Type B pancreatic cell (in vitro differentiated cells): ENCODE data around the gene TXK. TPM values are rescaled to one million over a fixed set of nuclear protein-coding genes. Genes with fewer than 3 reads are reported as not detected.

Experiments
- DNase-seq: peaks from one replicate; pipeline ENCODE4 v3.0.0; 2021; ENCODE audit warnings: mixed read lengths; ENCODE audit not compliant: unreplicated experiment; ENCODE audit errors: extremely low spot score
- H3K27ac Mint-ChIP-seq: 2 replicates; pipeline ENCODE4 v1.8.0; 2021; ENCODE audit warnings: mild to moderate bottlenecking, mixed read lengths
- H3K27me3 Mint-ChIP-seq: 2 replicates; pipeline ENCODE4 v1.8.0; 2021; ENCODE audit warnings: mixed read lengths
- H3K36me3 Mint-ChIP-seq: 2 replicates; pipeline ENCODE4 v1.8.0; 2021; ENCODE audit warnings: mixed read lengths
- H3K4me1 Mint-ChIP-seq: one replicate; pipeline ENCODE4 v1.8.0; 2021; ENCODE audit warnings: mixed read lengths; ENCODE audit not compliant: unreplicated experiment
- H3K4me3 Mint-ChIP-seq: 2 replicates; pipeline ENCODE4 v1.8.0; 2021; ENCODE audit warnings: mild to moderate bottlenecking, mixed read lengths
- H3K9me3 Mint-ChIP-seq: 2 replicates; pipeline ENCODE4 v1.8.0; 2021; ENCODE audit warnings: mixed read lengths
- total RNA-seq: library from RNA; stranded (reverse); gene quantifications from 2 replicates; pipeline ENCODE4 v1.2.1, GENCODE V29; 2021; ENCODE audit warnings: low replicate concordance
- TF ChIP-seq, protein P1 (sequence below): fragments of 200-600 bp; sonication (generic); conservative IDR thresholded peaks from 2 replicates; pipeline ENCODE4 v1.5.0; 2021; ENCODE audit warnings: antibody characterized with exemption, mild to moderate bottlenecking

TXK gene
- total RNA-seq, 1 donor from 2014 or later, result 1.3 TPM

DNA sequence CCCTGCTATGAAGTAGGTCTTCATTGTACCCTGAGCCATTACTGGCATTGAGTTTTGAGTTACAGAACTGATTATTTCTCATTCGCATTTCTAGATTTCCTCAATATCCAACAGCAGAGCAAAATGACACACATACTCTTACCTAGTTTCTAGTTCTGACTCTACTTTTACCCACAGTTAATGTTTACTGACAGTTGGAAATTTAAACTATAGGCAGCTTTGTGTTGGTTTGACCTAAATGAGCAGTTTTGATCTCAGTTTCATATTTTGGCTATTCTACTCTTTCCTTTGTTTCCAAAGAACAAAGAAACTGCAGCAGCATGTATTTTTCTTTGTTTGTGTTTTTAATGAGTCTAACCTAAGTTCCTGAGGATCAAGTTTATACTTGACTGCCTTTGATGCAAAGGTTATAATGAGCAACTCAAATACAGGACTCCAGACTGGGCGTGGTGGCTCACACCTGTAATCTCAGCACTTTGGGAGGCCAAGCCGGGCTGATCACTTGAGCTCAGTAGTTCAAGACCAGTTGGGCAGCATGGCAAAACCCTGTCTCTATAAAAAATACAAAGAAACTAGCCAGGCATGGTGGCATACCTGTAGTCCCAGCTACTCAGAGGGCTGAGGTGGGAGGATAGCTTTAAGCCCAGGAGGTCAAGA, 30.4 kb downstream of the TXK start:
- no peak for DNase-seq
- Mint-ChIP-seq H3K27me3 (no peaks in the 10 kb centered on the region), H3K27ac (no peak overlapping the region), H3K36me3 (no peaks in the 10 kb centered on the region), H3K4me3 (no peak overlapping the region), H3K9me3 (no peaks in the 10 kb centered on the region), H3K4me1 (no peaks in the 10 kb centered on the region)
- TF ChIP-seq, protein P1, sequence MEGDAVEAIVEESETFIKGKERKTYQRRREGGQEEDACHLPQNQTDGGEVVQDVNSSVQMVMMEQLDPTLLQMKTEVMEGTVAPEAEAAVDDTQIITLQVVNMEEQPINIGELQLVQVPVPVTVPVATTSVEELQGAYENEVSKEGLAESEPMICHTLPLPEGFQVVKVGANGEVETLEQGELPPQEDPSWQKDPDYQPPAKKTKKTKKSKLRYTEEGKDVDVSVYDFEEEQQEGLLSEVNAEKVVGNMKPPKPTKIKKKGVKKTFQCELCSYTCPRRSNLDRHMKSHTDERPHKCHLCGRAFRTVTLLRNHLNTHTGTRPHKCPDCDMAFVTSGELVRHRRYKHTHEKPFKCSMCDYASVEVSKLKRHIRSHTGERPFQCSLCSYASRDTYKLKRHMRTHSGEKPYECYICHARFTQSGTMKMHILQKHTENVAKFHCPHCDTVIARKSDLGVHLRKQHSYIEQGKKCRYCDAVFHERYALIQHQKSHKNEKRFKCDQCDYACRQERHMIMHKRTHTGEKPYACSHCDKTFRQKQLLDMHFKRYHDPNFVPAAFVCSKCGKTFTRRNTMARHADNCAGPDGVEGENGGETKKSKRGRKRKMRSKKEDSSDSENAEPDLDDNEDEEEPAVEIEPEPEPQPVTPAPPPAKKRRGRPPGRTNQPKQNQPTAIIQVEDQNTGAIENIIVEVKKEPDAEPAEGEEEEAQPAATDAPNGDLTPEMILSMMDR, result no peak

DNA sequence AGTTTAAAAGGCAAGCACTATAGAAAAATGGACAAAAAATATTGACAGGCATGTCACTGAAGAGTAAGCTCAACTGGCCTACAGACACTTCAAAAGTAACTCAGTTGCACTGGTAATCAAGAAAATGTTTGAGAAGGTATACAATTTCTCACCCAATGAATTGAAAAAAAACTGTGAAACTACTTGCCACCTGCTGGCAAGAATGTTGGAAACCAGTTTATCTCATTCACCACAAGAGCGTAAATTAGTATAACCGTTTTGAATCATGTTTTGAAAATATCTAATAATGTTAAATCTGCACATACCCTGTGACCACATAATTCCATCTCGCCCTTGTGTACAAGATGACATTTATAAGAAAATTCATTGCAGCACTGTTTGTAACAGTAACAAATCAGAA, 31.7 kb downstream of the TXK start:
- H3K4me3 Mint-ChIP-seq, result no peak overlapping the region

DNA sequence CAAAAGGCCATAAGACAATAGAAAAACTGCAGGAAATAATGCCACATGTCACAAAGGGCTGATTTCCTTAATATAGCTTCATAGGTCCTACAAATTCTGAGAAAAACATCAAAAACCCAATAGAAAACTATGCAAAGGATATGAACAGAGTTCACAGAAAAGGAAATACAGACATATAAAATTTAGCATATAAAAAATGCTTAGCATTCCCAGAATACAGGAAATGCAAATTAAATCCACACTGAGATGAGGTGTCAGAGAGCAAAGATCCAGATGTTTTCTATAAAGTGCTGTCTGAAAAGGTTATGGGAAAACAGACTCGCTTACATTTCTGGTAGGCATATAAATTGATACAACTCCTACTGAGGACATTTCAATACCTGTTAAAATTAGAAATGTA, 33.8 kb downstream of the TXK start:
- Mint-ChIP-seq H3K27ac (no peak overlapping the region), H3K4me1 (no peaks in the 10 kb centered on the region), H3K4me3 (no peak overlapping the region), H3K9me3 (no peaks in the 10 kb centered on the region), H3K27me3 (peaks cover 4% of the 10 kb centered on the region), H3K36me3 (no peaks in the 10 kb centered on the region)
- no peak for DNase-seq
- TF ChIP-seq, protein P1, result no peak

More for the DNA sequence above, 31.7 kb downstream of the TXK start:
- Mint-ChIP-seq H3K27ac (no peak overlapping the region), H3K27me3 (no peaks in the 10 kb centered on the region), H3K36me3 (no peaks in the 10 kb centered on the region), H3K9me3 (no peaks in the 10 kb centered on the region), H3K4me1 (no peaks in the 10 kb centered on the region)
- TF ChIP-seq, protein P1, result peak; percentile 44
- DNase-seq, result no peak

DNA sequence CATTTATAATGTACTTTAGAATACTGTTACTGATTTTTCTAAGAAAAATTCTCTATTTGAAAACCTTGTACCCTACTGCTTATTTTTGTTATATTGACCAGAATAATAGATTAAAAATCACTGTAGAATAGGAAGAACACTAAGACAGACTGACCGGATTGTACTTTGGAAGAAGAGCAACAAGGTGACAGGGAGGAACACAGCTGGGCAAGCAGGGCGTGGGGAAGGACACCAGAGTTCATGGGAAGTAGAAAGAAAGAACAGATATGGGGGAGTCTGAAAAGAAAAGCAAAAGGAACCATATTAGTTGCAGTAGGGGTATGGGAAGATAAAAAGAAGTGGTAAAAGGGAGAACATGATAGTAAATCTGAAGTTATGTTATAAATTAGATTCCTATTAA, 38.6 kb downstream of the TXK start:
- Mint-ChIP-seq H3K4me1 (no peaks in the 10 kb centered on the region), H3K9me3 (no peaks in the 10 kb centered on the region), H3K36me3 (no peaks in the 10 kb centered on the region), H3K4me3 (no peak overlapping the region), H3K27ac (no peak overlapping the region), H3K27me3 (peaks cover 4% of the 10 kb centered on the region)
- TF ChIP-seq, protein P1, result no peak
- no peak for DNase-seq

DNA sequence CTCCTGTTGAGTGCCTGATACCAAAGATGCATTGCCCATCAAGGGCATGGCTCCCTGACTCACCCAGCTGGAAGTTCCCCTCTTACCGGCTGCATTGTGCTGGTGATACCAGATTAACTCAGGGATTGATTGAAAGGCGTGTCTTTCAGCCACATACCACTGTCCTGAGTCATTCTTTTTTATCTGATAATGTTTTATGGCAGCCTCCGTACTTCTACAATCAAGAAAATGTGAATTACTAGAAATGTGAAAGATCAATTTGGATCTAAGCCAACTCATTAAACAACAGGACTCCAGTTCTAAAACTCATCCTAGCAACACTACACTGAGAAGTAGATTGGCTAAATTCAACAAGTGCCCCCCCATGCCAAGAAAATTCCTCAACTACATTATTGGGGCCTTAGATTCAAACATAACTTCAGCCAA, 40.0 kb downstream of the TXK start:
- Mint-ChIP-seq H3K4me1 (no peaks in the 10 kb centered on the region), H3K27ac (peak overlapping the region; percentile 89), H3K27me3 (peaks cover 4% of the 10 kb centered on the region), H3K9me3 (no peaks in the 10 kb centered on the region), H3K4me3 (peak overlapping the region; percentile 8), H3K36me3 (no peaks in the 10 kb centered on the region)
- DNase-seq, result no peak
- TF ChIP-seq, protein P1, result no peak
